Neural cell (in vitro differentiated cells): ENCODE results near the gene CBX8. TPM values are rescaled to one million over a fixed set of nuclear protein-coding genes. Genes with fewer than 3 reads are reported as not detected.

Experiments
- H2AFZ ChIP-seq: fragments of 200-600, 300-800 bp; sonication (generic), shearing (Covaris generic); 2 replicates; pipeline ENCODE4 v1.6.0; 2014; ENCODE audit warnings: low read depth, mild to moderate bottlenecking, antibody characterized with exemption, low read length, moderate library complexity
- H3F3A ChIP-seq: fragments of 200-600 bp; shearing (Covaris generic); 2 replicates; pipeline ENCODE4 v1.6.1; 2016; ENCODE audit warnings: mild to moderate bottlenecking, moderate library complexity, mixed read lengths, antibody characterized with exemption, low read length; ENCODE audit not compliant: insufficient read depth, poor library complexity, severe bottlenecking
- H3K27ac ChIP-seq: fragments of 200-600, 300-800 bp; sonication (generic), shearing (Covaris generic); 2 replicates; pipeline ENCODE4 v1.5.1; 2014; ENCODE audit warnings: mild to moderate bottlenecking, low read length, moderate library complexity
- H3K27me3 ChIP-seq: fragments of 300-800, 200-600 bp; sonication (generic), shearing (Covaris generic); 2 replicates; pipeline ENCODE4 v1.6.0; 2014; ENCODE audit warnings: mild to moderate bottlenecking, low read depth, low read length, moderate library complexity; ENCODE audit not compliant: insufficient read depth
- H3K36me3 ChIP-seq: fragments of 300-800, 200-600 bp; sonication (generic), shearing (Covaris generic); 2 replicates; pipeline ENCODE4 v1.5.1; 2014; ENCODE audit warnings: mild to moderate bottlenecking, antibody characterized with exemption, low read length, moderate library complexity; ENCODE audit not compliant: insufficient read depth
- H3K4me2 ChIP-seq: fragments of 300-800, 200-600 bp; sonication (generic), shearing (Covaris generic); 2 replicates; pipeline ENCODE4 v1.6.0; 2014; ENCODE audit warnings: mild to moderate bottlenecking, low read length
- H3K4me3 ChIP-seq: fragments of 300-800, 200-600 bp; sonication (generic), shearing (Covaris generic); 2 replicates; pipeline ENCODE4 v1.5.1; 2014; ENCODE audit warnings: mild to moderate bottlenecking, low read length, moderate library complexity
- H3K79me2 ChIP-seq: fragments of 200-600 bp; shearing (Covaris generic); replicated peaks from 2 replicates; pipeline ENCODE4 v1.6.0; 2014; ENCODE audit warnings: mild to moderate bottlenecking, low read length, moderate library complexity; ENCODE audit not compliant: insufficient read depth
- H3K9ac ChIP-seq: fragments of 300-800, 200-600 bp; sonication (generic), shearing (Covaris generic); 2 replicates; pipeline ENCODE4 v1.6.1; 2016; ENCODE audit warnings: mild to moderate bottlenecking, low read length, mixed read lengths
- H3K9me2 ChIP-seq: fragments of 200-600 bp; shearing (Covaris generic); 2 replicates; pipeline ENCODE4 v1.6.1; 2016; ENCODE audit warnings: mild to moderate bottlenecking, low read length, mixed read lengths; ENCODE audit not compliant: insufficient read depth
- H3K9me3 ChIP-seq: fragments of 200-600, 300-800 bp; sonication (generic), shearing (Covaris generic); 2 replicates; pipeline ENCODE4 v1.6.1; 2016; ENCODE audit warnings: mild to moderate bottlenecking, mixed run types, low read length, moderate library complexity, mixed read lengths
- H4K20me1 ChIP-seq: fragments of 200-600 bp; shearing (Covaris generic); 2 replicates; pipeline ENCODE4 v1.6.1; 2016; ENCODE audit warnings: mild to moderate bottlenecking, mixed run types; ENCODE audit not compliant: insufficient read depth
- CTCF ChIP-seq: fragments of 450-650 bp; IDR thresholded peaks from 2 replicates; pipeline ENCODE4 v1.5.1; 2014; ENCODE audit warnings: antibody characterized with exemption, mild to moderate bottlenecking, moderate library complexity; ENCODE audit not compliant: poor library complexity, severe bottlenecking
- EP300 ChIP-seq: fragments of 450-650 bp; conservative IDR thresholded peaks from 2 replicates; pipeline ENCODE4 v1.6.1; 2014; ENCODE audit warnings: antibody characterized with exemption, mild to moderate bottlenecking, moderate library complexity; ENCODE audit not compliant: poor library complexity, severe bottlenecking
- EZH2 ChIP-seq: fragments of 200-600, 300-800 bp; shearing (Covaris generic), sonication (generic); IDR thresholded peaks from 2 replicates; pipeline ENCODE4 v1.6.1; 2014; ENCODE audit warnings: antibody characterized with exemption, low read length, borderline replicate concordance, mild to moderate bottlenecking; ENCODE audit not compliant: insufficient read depth, poor library complexity, severe bottlenecking
- MXI1 ChIP-seq: fragments of 450-650 bp; conservative IDR thresholded peaks from 2 replicates; pipeline ENCODE4 v1.6.1; 2014; ENCODE audit warnings: antibody characterized with exemption, mild to moderate bottlenecking; ENCODE audit not compliant: poor library complexity, severe bottlenecking
- POLR2AphosphoS5 ChIP-seq: IDR thresholded peaks from 2 replicates; pipeline ENCODE4 v1.6.1; 2012
- RAD21 ChIP-seq: fragments of 450-650 bp; conservative IDR thresholded peaks from 2 replicates; pipeline ENCODE4 v1.6.1; 2014; ENCODE audit warnings: antibody characterized with exemption, mild to moderate bottlenecking, moderate library complexity
- SMC3 ChIP-seq: fragments of 450-650 bp; conservative IDR thresholded peaks from 2 replicates; pipeline ENCODE4 v1.6.1; 2014; ENCODE audit warnings: antibody characterized with exemption, mild to moderate bottlenecking, moderate library complexity; ENCODE audit not compliant: poor library complexity
- polyA plus RNA-seq: library from polyadenylated mRNA; depleted of rRNA; stranded (reverse); fragments of >200 nt; gene quantifications from 2 replicates; pipeline ENCODE4 v1.2.3, GENCODE V29; 2014
- TF ChIP-seq, protein P1 (sequence below): IDR thresholded peaks from 2 replicates; pipeline ENCODE4 v1.6.1; 2012; ENCODE audit warnings: borderline replicate concordance

Gene CBX8
- polyA plus RNA-seq, 1 donor from 2014 or later = 15.4 TPM

DNA sequence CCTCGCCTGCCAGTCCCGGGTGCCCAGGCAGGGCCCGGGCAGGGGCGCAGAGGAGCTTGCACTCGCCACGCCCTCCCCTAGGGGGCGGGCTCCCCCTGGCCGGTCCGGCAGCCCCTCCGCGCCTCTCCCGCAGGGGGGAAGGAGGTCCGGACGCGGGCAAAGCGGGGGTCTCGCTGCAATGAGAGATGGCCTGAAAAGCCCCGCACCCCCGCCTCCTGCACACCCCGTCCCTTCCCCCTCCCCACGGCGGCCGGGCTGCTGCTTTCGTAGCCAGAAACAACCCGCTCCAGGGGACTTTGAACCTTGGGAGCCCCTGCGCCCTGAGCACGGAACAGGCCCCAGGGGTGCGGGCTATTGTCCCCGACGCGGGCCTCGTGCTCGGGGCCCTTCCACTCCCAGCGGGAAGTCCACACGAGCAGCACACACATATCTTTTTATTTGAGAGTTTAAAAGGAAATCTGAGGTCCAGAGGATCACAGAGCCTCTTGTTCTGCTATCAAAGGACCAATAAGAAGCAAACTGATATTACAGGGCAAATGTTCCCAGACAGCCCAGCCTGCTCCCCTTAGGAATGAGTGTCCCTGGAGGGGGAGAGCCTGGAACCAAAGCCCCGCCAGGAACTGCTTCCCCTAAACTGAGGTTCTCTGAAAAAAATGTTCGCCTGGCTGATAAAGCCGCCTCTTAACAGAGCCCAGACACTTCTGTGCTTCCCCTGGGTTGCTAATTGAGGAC, 48.2 kb upstream of the CBX8 start:
- Histone ChIP-seq H2AFZ (no peak overlapping the region), H3K9ac (no peak overlapping the region), H3K27me3 (peaks cover 52% of the 10 kb centered on the region), H3K27ac (no peak overlapping the region), H3K4me2 (no peak overlapping the region), H3K9me3 (no peaks in the 10 kb centered on the region), H3F3A (no peaks in the 10 kb centered on the region), H3K9me2 (no peaks in the 10 kb centered on the region), H3K4me3 (no peak overlapping the region), H3K36me3 (no peaks in the 10 kb centered on the region), H4K20me1 (no peaks in the 10 kb centered on the region), H3K79me2 (no peaks in the 10 kb centered on the region)
- peak; percentile 7 for TF ChIP-seq POLR2AphosphoS5
- no peak for TF ChIP-seq EZH2
- peak; percentile 30 for TF ChIP-seq CTCF

DNA sequence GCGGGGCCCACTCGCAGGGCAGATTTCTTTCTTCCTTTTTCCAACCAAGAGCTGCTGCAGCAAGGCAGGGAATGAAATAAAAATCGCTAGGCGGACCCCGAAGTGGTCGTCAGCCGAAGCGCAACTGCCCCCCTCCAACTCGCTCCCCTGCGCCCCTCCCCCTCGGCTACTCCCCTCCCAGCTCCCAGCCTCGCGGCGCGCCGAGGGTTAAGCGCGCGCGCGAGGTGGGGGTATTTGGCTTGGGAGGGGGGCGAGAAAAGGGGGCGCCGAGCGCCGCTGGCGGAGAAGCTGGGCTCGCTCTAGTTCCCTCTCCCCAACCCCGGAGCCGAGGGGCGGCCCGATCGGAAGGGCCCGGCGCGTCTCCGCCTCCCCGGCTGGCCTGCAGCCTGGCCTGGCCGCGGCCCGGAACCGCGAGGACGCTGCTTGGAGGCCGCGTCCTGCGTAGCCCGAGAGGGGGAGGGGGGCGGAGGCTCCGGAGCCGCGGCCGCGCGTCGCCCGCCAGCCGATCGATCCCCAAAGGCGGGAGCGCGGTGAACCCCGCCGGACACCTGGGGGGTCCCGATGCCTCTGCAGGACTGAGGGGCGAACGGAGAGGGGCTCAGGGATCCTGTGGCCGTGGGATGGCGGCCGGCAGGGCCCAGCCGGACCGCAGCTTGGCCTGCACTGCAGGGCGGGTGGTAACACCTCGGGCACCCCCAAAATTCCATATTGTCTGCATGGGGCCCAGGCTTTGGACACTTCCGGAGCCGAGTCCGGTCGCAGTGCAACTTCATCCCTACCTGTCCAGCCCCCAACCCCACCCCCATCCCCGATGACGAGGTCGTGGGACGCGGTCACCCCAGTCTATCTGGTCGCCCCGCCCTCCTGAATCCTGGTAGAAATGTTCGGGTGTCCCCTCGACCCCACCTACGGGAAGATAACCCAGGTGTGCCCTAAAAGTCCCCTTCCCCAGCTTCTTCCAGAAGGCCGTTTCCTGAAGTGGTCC, 47.2 kb upstream of the CBX8 start:
- no peaks in the 10 kb centered on the region for H3F3A ChIP-seq
- peak overlapping the region; percentile 61 for H3K4me3 ChIP-seq
- H3K9ac ChIP-seq = peak overlapping the region; percentile 57
- H3K4me2 ChIP-seq = no peak overlapping the region
- no peaks in the 10 kb centered on the region for H3K36me3 ChIP-seq
- TF ChIP-seq RAD21 = peak; percentile 11
- no peak for TF ChIP-seq MXI1
- peak; percentile 9 for TF ChIP-seq EZH2
- no peak overlapping the region for H2AFZ ChIP-seq
- H3K27ac ChIP-seq = no peak overlapping the region
- H3K27me3 ChIP-seq = peaks cover 57% of the 10 kb centered on the region
- no peaks in the 10 kb centered on the region for H3K9me2 ChIP-seq
- H4K20me1 ChIP-seq = no peaks in the 10 kb centered on the region
- H3K79me2 ChIP-seq = no peaks in the 10 kb centered on the region
- no peaks in the 10 kb centered on the region for H3K9me3 ChIP-seq

GRCh38 chr17:79843474-79843815, 46.6 kb upstream of the CBX8 start:
- Histone ChIP-seq H3K9me3 (no peaks in the 10 kb centered on the region), H4K20me1 (no peaks in the 10 kb centered on the region), H3K27me3 (peaks cover 57% of the 10 kb centered on the region), H3K9ac (peak overlapping the region; percentile 57), H3K27ac (no peak overlapping the region), H3K79me2 (no peaks in the 10 kb centered on the region), H3K9me2 (no peaks in the 10 kb centered on the region), H3K36me3 (no peaks in the 10 kb centered on the region), H3F3A (no peaks in the 10 kb centered on the region), H2AFZ (no peak overlapping the region), H3K4me2 (no peak overlapping the region), H3K4me3 (peak overlapping the region; percentile 61)
- no peak for TF ChIP-seq EP300
- peak; percentile 67 for TF ChIP-seq POLR2AphosphoS5
- no peak for TF ChIP-seq SMC3
- TF ChIP-seq, protein P1, sequence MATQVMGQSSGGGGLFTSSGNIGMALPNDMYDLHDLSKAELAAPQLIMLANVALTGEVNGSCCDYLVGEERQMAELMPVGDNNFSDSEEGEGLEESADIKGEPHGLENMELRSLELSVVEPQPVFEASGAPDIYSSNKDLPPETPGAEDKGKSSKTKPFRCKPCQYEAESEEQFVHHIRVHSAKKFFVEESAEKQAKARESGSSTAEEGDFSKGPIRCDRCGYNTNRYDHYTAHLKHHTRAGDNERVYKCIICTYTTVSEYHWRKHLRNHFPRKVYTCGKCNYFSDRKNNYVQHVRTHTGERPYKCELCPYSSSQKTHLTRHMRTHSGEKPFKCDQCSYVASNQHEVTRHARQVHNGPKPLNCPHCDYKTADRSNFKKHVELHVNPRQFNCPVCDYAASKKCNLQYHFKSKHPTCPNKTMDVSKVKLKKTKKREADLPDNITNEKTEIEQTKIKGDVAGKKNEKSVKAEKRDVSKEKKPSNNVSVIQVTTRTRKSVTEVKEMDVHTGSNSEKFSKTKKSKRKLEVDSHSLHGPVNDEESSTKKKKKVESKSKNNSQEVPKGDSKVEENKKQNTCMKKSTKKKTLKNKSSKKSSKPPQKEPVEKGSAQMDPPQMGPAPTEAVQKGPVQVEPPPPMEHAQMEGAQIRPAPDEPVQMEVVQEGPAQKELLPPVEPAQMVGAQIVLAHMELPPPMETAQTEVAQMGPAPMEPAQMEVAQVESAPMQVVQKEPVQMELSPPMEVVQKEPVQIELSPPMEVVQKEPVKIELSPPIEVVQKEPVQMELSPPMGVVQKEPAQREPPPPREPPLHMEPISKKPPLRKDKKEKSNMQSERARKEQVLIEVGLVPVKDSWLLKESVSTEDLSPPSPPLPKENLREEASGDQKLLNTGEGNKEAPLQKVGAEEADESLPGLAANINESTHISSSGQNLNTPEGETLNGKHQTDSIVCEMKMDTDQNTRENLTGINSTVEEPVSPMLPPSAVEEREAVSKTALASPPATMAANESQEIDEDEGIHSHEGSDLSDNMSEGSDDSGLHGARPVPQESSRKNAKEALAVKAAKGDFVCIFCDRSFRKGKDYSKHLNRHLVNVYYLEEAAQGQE = no peak
- TF ChIP-seq EZH2 = peak; percentile 91
- TF ChIP-seq RAD21 = no peak
